DND-41 (cell line): ENCODE measurements around the gene SLC16A10.
"Not testable (repeated sequence)": the region's sequence is repeated elsewhere in the genome, so short reads cannot be mapped to it uniquely, and the experiment has no call there.

Experiments
- ATAC-seq: fragments of 200-7000 bp; cut with Tn5 transposase; 3 replicates; pipeline ENCODE4 v1.9.1; 2021; ENCODE audit warnings: low read depth; ENCODE audit not compliant: insufficient read depth
- DNase-seq: peaks from one replicate; pipeline ENCODE4 v3.0.0-alpha.2; 2020
- H2AFZ ChIP-seq: 2 replicates; pipeline ENCODE4 v1.6.0; 2012; ENCODE audit warnings: low read depth, low read length
- H3K27ac ChIP-seq: 2 replicates; pipeline ENCODE4 v1.5.1; 2012; ENCODE audit warnings: low read length, inconsistent platforms
- H3K27me3 ChIP-seq: fragments of 200-600 bp; sonication (generic); 2 replicates; pipeline ENCODE4 v1.6.0; 2012; ENCODE audit warnings: low read length, mild to moderate bottlenecking, inconsistent platforms; ENCODE audit not compliant: insufficient read depth, poor library complexity
- H3K36me3 ChIP-seq: 2 replicates; pipeline ENCODE4 v1.5.1; 2012; ENCODE audit warnings: low read length, inconsistent platforms; ENCODE audit not compliant: insufficient read depth
- H3K4me1 ChIP-seq: 2 replicates; pipeline ENCODE4 v1.5.1; 2012; ENCODE audit warnings: mild to moderate bottlenecking, low read length; ENCODE audit not compliant: insufficient read depth
- H3K4me2 ChIP-seq: 2 replicates; pipeline ENCODE4 v1.6.0; 2012; ENCODE audit warnings: mild to moderate bottlenecking, moderate library complexity, low read length, inconsistent platforms; ENCODE audit not compliant: insufficient read depth
- H3K4me3 ChIP-seq, 2 experiments: fragments of 200-600 bp in 1 of 2; shearing (Covaris generic) in 1 of 2; 2 replicates each; pipeline ENCODE4 v1.5.1; 2012 to 2016; ENCODE audit warnings: inconsistent platforms in 2 of 2, low read length in 2 of 2, mild to moderate bottlenecking in 2 of 2, low read depth in 1 of 2, moderate library complexity in 1 of 2
- H3K79me2 ChIP-seq: 2 replicates; pipeline ENCODE4 v1.6.0; 2012; ENCODE audit warnings: low read length, inconsistent platforms; ENCODE audit not compliant: insufficient read depth
- H3K9ac ChIP-seq: 2 replicates; pipeline ENCODE4 v1.6.0; 2012; ENCODE audit warnings: low read depth, mild to moderate bottlenecking, inconsistent platforms, low read length, moderate library complexity
- H3K9me3 ChIP-seq: 2 replicates; pipeline ENCODE4 v1.5.1; 2012; ENCODE audit warnings: low read length, moderate library complexity, mild to moderate bottlenecking, inconsistent platforms; ENCODE audit not compliant: insufficient read depth, severe bottlenecking
- H4K20me1 ChIP-seq: 2 replicates; pipeline ENCODE4 v1.6.0; 2012; ENCODE audit warnings: low read length; ENCODE audit not compliant: insufficient read depth
- CTCF ChIP-seq: IDR thresholded peaks from 2 replicates; pipeline ENCODE4 v1.5.1; 2012; ENCODE audit warnings: borderline replicate concordance, low read length, moderate library complexity, mild to moderate bottlenecking; ENCODE audit not compliant: poor library complexity, severe bottlenecking; ENCODE audit errors: extremely low read depth
- EZH2 ChIP-seq: IDR thresholded peaks from 3 replicates; pipeline ENCODE4 v1.6.1; 2012; ENCODE audit warnings: borderline replicate concordance, low read depth, mild to moderate bottlenecking, moderate library complexity, low read length, inconsistent platforms; ENCODE audit not compliant: severe bottlenecking

The SLC16A10 gene

DNA sequence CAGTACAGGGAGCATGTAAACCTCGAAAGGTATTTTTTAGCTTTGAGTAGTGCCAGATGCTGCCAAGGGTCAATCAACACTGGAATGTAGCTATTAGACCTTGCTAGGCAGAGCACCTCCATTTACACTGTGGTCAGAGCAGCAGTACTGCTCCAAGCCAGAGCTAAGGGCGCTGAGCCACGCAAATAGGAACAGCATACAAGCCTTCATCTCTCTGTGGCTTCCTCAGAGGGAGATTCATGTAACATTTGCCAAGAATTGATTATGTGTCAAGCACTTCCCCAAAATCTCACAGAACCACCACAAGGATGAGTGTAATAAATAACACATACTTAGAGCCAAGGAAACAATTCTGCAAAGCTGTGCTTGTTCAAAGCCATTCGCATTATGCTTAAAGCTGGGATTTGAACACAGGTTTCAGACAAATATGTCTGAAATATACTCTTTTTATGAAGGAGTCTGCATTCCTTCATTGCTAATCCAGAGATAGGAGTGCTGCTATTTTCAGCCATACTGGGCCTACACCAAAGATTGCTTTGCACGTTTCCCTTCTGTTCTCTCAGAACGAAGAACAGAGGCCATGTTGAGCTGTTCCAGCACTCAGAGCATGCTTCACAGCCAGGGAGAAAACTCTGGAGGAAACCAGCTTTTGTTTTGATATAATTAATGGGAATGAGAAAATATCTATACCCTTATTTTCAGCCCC, 97.7 kb downstream of the SLC16A10 start:
- Histone ChIP-seq H2AFZ (no peak overlapping the region), H3K4me2 (no peak overlapping the region), H3K27me3 (no peaks in the 10 kb centered on the region), H4K20me1 (no peaks in the 10 kb centered on the region), H3K27ac (no peak overlapping the region), H3K9me3 (no peaks in the 10 kb centered on the region), H3K4me3 (no peak overlapping the region), H3K4me1 (no peaks in the 10 kb centered on the region), H3K36me3 (no peaks in the 10 kb centered on the region), H3K9ac (no peak overlapping the region), H3K79me2 (no peaks in the 10 kb centered on the region)
- no peak for TF ChIP-seq EZH2
- no peak for TF ChIP-seq CTCF
- no peak for DNase-seq
- ATAC-seq = no peak

GRCh38 chr6:111185954-111186353, 98.7 kb downstream of the SLC16A10 start:
- no peaks in the 10 kb centered on the region for H3K36me3 ChIP-seq
- no peaks in the 10 kb centered on the region for H3K4me1 ChIP-seq
- H3K79me2 ChIP-seq = no peaks in the 10 kb centered on the region
- no peak overlapping the region for H3K4me2 ChIP-seq
- H2AFZ ChIP-seq = no peak overlapping the region
- H3K9ac ChIP-seq = no peak overlapping the region
- no peak overlapping the region for H3K27ac ChIP-seq
- H3K27me3 ChIP-seq = no peaks in the 10 kb centered on the region
- H3K4me3 ChIP-seq = no peak overlapping the region
- H3K9me3 ChIP-seq = peaks cover 9% of the 10 kb centered on the region
- DNase-seq (peak; percentile 9), ATAC-seq (no peak)
- TF ChIP-seq EZH2 (no peak), CTCF (no peak)
- no peaks in the 10 kb centered on the region for H4K20me1 ChIP-seq

DNA sequence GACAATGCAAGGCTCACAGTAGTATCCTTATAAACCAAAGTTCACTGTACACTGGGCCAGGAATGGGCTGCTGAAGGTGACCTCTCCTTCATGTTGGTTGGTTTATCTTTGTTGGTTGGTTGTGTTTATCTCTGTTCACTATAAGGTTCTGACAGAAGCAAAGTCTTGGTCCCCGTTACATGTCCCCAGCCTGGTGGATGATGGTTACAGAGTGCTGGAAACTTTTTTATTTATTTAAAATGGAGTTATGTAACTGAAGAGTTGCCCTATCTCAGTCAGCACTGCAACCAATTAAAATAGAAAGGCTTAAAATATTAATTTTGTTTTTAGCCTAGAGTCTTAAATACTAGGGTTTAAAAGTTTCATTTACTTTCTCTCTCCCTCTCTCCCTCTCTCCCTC, 100.6 kb downstream of the SLC16A10 start:
- TF ChIP-seq CTCF (no peak), EZH2 (no peak)
- no peaks in the 10 kb centered on the region for H4K20me1 ChIP-seq
- no peaks in the 10 kb centered on the region for H3K79me2 ChIP-seq
- no peaks in the 10 kb centered on the region for H3K36me3 ChIP-seq
- ATAC-seq = no peak
- H3K9me3 ChIP-seq = peaks cover 10% of the 10 kb centered on the region
- H3K4me3 ChIP-seq = no peak overlapping the region
- no peak overlapping the region for H3K4me2 ChIP-seq
- no peak overlapping the region for H3K9ac ChIP-seq
- H3K4me1 ChIP-seq = no peaks in the 10 kb centered on the region
- DNase-seq = no peak
- H3K27ac ChIP-seq = no peak overlapping the region
- no peak overlapping the region for H2AFZ ChIP-seq
- no peaks in the 10 kb centered on the region for H3K27me3 ChIP-seq

GRCh38 chr6:111189666-111190210, 102.4 kb downstream of the SLC16A10 start:
- H3K36me3 ChIP-seq, H3K27ac ChIP-seq, H3K4me2 ChIP-seq, H3K4me3 ChIP-seq, H2AFZ ChIP-seq, H3K79me2 ChIP-seq, H3K9ac ChIP-seq, H3K4me1 ChIP-seq, ATAC-seq, H3K27me3 ChIP-seq, H4K20me1 ChIP-seq, DNase-seq: not testable (repeated sequence)
- peaks cover 10% of the 10 kb centered on the region for H3K9me3 ChIP-seq
